Loucy (cell line): ENCODE measurements around the gene FAM193B.

ENCODE experiments used
- H2AFZ ChIP-seq: fragments of 200-600 bp; sonication (generic); 2 replicates; pipeline ENCODE4 v1.6.0; 2016; ENCODE audit warnings: antibody characterized with exemption, mild to moderate bottlenecking, low read length, moderate library complexity
- H3F3A ChIP-seq: fragments of 200-600 bp; 2 replicates; pipeline ENCODE4 v1.6.0; 2016; ENCODE audit warnings: antibody characterized with exemption, low read depth, mild to moderate bottlenecking
- H3K27me3 ChIP-seq: fragments of 200-600 bp; sonication (generic); 2 replicates; pipeline ENCODE4 v1.6.1; 2014; ENCODE audit warnings: low read length, mild to moderate bottlenecking; ENCODE audit not compliant: insufficient read depth, poor library complexity, severe bottlenecking
- H3K36me3 ChIP-seq: fragments of 200-600 bp; sonication (generic); 2 replicates; pipeline ENCODE4 v1.6.1; 2016; ENCODE audit warnings: low read length; ENCODE audit not compliant: insufficient read depth
- H3K4me1 ChIP-seq: fragments of 200-600 bp; sonication (generic); 2 replicates; pipeline ENCODE4 v1.5.1; 2014; ENCODE audit warnings: low read length, mild to moderate bottlenecking; ENCODE audit not compliant: insufficient read depth, poor library complexity, severe bottlenecking
- H3K4me2 ChIP-seq: fragments of 200-600 bp; sonication (generic); 2 replicates; pipeline ENCODE4 v1.6.0; 2014; ENCODE audit warnings: antibody characterized with exemption, low read length, low read depth, mild to moderate bottlenecking; ENCODE audit not compliant: poor library complexity, severe bottlenecking
- H3K4me3 ChIP-seq: fragments of 200-600 bp; sonication (generic); 2 replicates; pipeline ENCODE4 v1.5.1; 2014; ENCODE audit warnings: low read length, mild to moderate bottlenecking, mixed read lengths; ENCODE audit not compliant: poor library complexity, severe bottlenecking
- H3K79me2 ChIP-seq: fragments of 200-600 bp; sonication (generic); 2 replicates; pipeline ENCODE4 v1.6.1; 2014; ENCODE audit warnings: low read length; ENCODE audit not compliant: insufficient read depth
- H3K9ac ChIP-seq: fragments of 200-600 bp; sonication (generic); 2 replicates; pipeline ENCODE4 v1.6.0; 2014; ENCODE audit warnings: mild to moderate bottlenecking, low read depth, low read length, moderate library complexity; ENCODE audit not compliant: poor library complexity, severe bottlenecking
- H3K9me2 ChIP-seq: fragments of 200-600 bp; sonication (generic); replicated peaks from 2 replicates; pipeline ENCODE4 v1.6.1; 2016; ENCODE audit warnings: low read depth, low read length, mixed read lengths
- H3K9me3 ChIP-seq: fragments of 200-600 bp; sonication (generic); 2 replicates; pipeline ENCODE4 v1.6.1; 2014; ENCODE audit warnings: mild to moderate bottlenecking, antibody characterized with exemption, low read length, low read depth; ENCODE audit not compliant: insufficient read depth
- H4K20me1 ChIP-seq: fragments of 200-600 bp; sonication (generic); 2 replicates; pipeline ENCODE4 v1.6.0; 2014; ENCODE audit warnings: antibody characterized with exemption, low read length, mild to moderate bottlenecking; ENCODE audit not compliant: insufficient read depth, poor library complexity, severe bottlenecking
- CTCF ChIP-seq: fragments of 200-600 bp; sonication (generic); conservative IDR thresholded peaks from 2 replicates; pipeline ENCODE4 v1.5.1; 2014; ENCODE audit warnings: mild to moderate bottlenecking, antibody characterized with exemption, low read length
- EZH2phosphoT487 ChIP-seq: fragments of 200-600 bp; IDR thresholded peaks from 2 replicates; pipeline ENCODE4 v1.6.1; 2018; ENCODE audit warnings: antibody characterized with exemption, mild to moderate bottlenecking, moderate library complexity, borderline replicate concordance

The FAM193B gene

DNA sequence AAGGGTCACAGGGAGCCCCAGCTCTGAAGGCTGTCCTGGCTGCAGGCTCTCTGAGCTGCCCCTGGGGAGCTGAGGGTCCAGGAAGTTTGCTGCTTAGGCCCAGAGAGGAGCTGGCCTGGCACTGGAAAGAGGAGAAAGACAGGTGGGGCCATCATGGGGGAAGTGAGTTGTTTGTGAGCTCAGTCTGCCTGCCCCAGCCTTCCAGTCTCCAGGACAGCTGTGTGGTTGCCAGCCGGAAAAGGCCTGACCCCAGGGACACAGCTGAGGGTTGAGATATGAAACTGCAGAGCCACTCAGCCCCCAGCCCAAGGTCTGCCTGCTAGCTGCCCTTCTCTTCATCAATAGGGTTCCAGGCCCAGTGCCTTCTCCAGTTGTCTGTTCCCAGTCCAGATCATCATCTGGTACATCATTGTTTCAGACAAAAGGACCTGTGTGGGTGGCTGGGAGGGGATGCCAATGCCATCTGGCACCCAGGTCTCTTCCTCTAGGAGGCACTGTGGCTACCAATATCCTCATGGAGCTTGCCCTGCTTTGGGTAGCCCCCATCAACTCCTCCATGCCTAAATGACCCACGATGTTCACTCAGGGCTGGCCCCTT lies 33.3 kb downstream of the FAM193B start:
- Histone ChIP-seq H3K79me2 (peaks cover 10% of the 10 kb centered on the region; the same call in 1 of the 2 replicates), H3K27me3 (no peaks in the 10 kb centered on the region), H3K9ac (no peak overlapping the region), H3K36me3 (no peaks in the 10 kb centered on the region; the same call in 1 of the 2 replicates), H3F3A (no peaks in the 10 kb centered on the region), H3K9me2 (no peaks in the 10 kb centered on the region), H3K9me3 (no peaks in the 10 kb centered on the region), H3K4me3 (no peak overlapping the region), H2AFZ (no peak overlapping the region), H4K20me1 (peaks cover 2% of the 10 kb centered on the region), H3K4me1 (peaks cover 10% of the 10 kb centered on the region), H3K4me2 (peak overlapping the region; percentile 16)
- TF ChIP-seq EZH2phosphoT487 (no peak), CTCF (no peak)

- Histone ChIP-seq H3K4me1 (peaks cover 11% of the 10 kb centered on the region), H2AFZ (no peak overlapping the region), H3K79me2 (peaks cover 17% of the 10 kb centered on the region; the same call in 1 of the 2 replicates), H3K9me3 (no peaks in the 10 kb centered on the region), H3K9me2 (no peaks in the 10 kb centered on the region), H3F3A (no peaks in the 10 kb centered on the region), H3K27me3 (no peaks in the 10 kb centered on the region), H3K4me3 (no peak overlapping the region), H3K9ac (no peak overlapping the region), H3K4me2 (peak overlapping the region; percentile 40), H4K20me1 (peaks cover 10% of the 10 kb centered on the region), H3K36me3 (no peaks in the 10 kb centered on the region; the same call in 1 of the 2 replicates)
- TF ChIP-seq EZH2phosphoT487 (no peak), CTCF (no peak)
These were observed 34.1 kb downstream of the FAM193B start for GRCh38 chr5:177520271-177520670.

- Histone ChIP-seq H3K9me2 (no peaks in the 10 kb centered on the region), H3K4me1 (peaks cover 11% of the 10 kb centered on the region), H3K9me3 (no peaks in the 10 kb centered on the region), H3K36me3 (no peaks in the 10 kb centered on the region; the same call in 1 of the 2 replicates), H3K9ac (no peak overlapping the region), H3K79me2 (peaks cover 23% of the 10 kb centered on the region; the same call in 1 of the 2 replicates), H4K20me1 (peaks cover 11% of the 10 kb centered on the region), H3F3A (no peaks in the 10 kb centered on the region), H3K4me2 (peak overlapping the region; percentile 40), H2AFZ (no peak overlapping the region), H3K4me3 (no peak overlapping the region), H3K27me3 (no peaks in the 10 kb centered on the region)
- no peak for TF ChIP-seq CTCF
- TF ChIP-seq EZH2phosphoT487 = no peak
These were observed 34.7 kb downstream of the FAM193B start for GRCh38 chr5:177519463-177520235.
